GM10266 (cell line): ENCODE measurements around the gene GLP2R.

Experiments
- DNase-seq: peaks from one replicate; pipeline ENCODE4 v3.0.0; 2012; ENCODE audit errors: extremely low spot score
- CTCF ChIP-seq: IDR thresholded peaks from 2 replicates; pipeline ENCODE4 v1.5.1; 2012; ENCODE audit warnings: mild to moderate bottlenecking, low read depth; ENCODE audit not compliant: control insufficient read depth, insufficient read depth; ENCODE audit errors: missing control alignments

Gene GLP2R

GRCh38 chr17:9908649-9909042 is 82.9 kb downstream of the GLP2R start:
- no peak for TF ChIP-seq CTCF
- no peak for DNase-seq

DNA sequence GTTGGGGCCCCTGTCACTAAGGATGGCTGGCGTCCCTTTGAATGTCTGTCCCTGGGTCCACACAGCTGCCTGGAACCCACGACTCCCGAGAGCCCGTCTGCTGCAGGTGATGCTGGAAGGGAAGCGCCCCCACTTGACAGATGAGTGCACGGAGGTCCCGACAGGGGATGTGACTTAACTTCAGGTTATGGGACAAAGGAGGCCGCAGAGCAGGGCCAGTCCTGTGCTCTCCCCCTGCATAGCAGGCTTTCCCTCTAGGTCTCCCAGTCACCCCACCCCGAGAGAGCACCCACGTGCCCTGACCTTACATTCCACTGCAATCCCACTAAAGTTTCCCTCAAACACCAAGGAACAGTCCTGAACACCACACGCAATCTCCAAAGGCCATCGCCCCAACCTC is 85.4 kb downstream of the GLP2R start:
- DNase-seq, result no peak
- TF ChIP-seq CTCF, result no peak

GRCh38 chr17:9912121-9913099 is 86.7 kb downstream of the GLP2R start:
- TF ChIP-seq CTCF, result no peak

GRCh38 chr17:9913476-9913875 is 87.8 kb downstream of the GLP2R start:
- no peak for DNase-seq
- no peak for TF ChIP-seq CTCF

More at GRCh38 chr17:9912121-9913099, 86.7 kb downstream of the GLP2R start:
- no peak for DNase-seq

DNA sequence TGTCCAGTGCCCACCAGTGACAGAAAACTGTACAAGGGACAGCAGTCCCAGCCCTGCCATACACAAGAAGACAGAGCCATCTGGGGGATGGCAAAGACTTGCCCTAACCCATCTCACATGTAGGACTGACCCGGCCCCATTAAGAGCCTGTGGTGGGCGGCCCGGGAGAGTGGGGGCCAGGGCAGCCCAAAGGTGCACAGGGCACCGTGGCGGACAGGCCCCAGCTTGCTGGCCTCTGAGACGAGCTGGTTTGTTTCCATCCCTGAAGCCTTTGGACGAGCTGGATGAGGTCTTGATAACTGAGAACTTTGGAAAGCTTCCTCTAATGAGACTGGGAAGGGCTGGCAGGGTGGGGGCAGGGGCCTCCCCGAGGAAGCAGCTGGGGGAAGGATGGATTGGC is 90.4 kb downstream of the GLP2R start:
- DNase-seq, result no peak
- TF ChIP-seq CTCF, result no peak

- no peak for DNase-seq
- TF ChIP-seq CTCF, result no peak
Measured at GRCh38 chr17:9917131-9917530, 91.4 kb downstream of the GLP2R start.

DNA sequence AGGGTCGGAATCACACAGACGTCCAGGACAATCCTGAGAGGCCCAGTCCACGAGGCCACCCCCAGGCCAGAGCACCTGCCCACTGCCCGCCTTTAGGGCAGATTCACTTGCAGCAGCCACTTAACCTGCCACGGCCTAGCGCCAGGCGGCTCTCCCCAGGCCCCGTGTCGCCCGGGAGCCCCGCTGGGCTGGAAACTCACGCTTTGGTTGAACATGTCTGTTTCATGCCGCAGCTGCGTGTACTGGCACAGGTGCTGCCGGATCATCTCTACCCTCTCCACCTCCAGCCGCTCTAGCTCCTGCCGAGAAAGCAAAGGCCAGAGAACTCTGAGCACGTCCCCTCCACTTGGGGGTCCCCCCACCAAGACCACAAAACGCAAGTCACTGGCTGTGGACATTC is 92.1 kb downstream of the GLP2R start:
- no peak for TF ChIP-seq CTCF
- no peak for DNase-seq
